Fibroblast of pulmonary artery (primary cell): ENCODE results near the gene LNP1.
"Not testable (repeated sequence)": the region's sequence is repeated elsewhere in the genome, so short reads cannot be mapped to it uniquely, and the experiment has no call there.

Experiments
- DNase-seq: peaks from one replicate; pipeline ENCODE4 v3.0.0-alpha.2; 2010; ENCODE audit warnings: low read depth
- H3K4me3 ChIP-seq: replicated peaks from 2 replicates; pipeline ENCODE4 v1.5.1; 2011; ENCODE audit warnings: low read depth, mild to moderate bottlenecking, control low read depth, low read length, moderate library complexity
- TF ChIP-seq, protein P1 (sequence below): IDR thresholded peaks from 2 replicates; pipeline ENCODE4 v1.5.1; 2011; ENCODE audit warnings: mild to moderate bottlenecking, control low read depth, low read length, inconsistent platforms; ENCODE audit errors: missing control alignments

LNP1 gene

DNA sequence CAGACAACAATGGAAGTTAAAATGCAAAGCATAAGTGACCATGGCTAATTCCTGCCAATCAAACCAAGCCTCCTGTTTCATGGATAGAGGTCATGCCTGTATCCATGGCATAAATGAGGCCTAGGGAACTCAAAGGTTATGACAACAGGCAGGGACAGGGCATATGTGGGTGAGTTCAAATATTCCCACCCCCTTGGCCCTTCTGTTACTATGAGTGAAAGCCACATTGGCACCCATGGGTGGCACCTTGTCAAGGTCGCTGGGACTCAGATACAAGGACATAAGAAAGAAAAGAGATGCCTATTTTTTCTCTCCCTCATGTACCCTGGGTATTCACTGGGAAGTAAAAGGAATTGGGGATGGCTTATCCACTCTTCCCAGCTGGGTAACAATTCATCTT lies 65.8 kb downstream of the LNP1 start:
- H3K4me3 ChIP-seq, result no peak overlapping the region
- TF ChIP-seq, protein P1, sequence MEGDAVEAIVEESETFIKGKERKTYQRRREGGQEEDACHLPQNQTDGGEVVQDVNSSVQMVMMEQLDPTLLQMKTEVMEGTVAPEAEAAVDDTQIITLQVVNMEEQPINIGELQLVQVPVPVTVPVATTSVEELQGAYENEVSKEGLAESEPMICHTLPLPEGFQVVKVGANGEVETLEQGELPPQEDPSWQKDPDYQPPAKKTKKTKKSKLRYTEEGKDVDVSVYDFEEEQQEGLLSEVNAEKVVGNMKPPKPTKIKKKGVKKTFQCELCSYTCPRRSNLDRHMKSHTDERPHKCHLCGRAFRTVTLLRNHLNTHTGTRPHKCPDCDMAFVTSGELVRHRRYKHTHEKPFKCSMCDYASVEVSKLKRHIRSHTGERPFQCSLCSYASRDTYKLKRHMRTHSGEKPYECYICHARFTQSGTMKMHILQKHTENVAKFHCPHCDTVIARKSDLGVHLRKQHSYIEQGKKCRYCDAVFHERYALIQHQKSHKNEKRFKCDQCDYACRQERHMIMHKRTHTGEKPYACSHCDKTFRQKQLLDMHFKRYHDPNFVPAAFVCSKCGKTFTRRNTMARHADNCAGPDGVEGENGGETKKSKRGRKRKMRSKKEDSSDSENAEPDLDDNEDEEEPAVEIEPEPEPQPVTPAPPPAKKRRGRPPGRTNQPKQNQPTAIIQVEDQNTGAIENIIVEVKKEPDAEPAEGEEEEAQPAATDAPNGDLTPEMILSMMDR, result no peak
- no peak for DNase-seq

DNA sequence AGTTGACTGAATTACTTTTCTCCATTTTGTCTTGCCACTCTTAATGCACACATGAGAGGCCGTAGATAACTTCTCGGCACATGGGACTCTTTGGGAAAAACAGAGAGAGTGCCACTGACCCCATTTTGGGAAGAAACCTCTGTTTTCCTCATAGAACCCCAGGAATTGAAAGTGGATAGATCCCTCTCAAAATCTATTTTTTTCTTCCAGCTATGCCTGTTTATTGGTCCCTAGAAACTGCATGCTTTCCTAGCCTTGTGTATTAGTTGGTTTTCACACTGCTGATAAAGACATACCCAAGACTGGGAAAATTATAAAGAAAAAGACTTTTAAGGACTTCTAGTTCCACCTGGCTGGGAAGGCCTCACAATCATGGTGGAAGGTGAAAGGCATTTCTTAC lies 67.3 kb downstream of the LNP1 start:
- no peak overlapping the region for H3K4me3 ChIP-seq
- TF ChIP-seq, protein P1, result no peak
- DNase-seq, result no peak

DNA sequence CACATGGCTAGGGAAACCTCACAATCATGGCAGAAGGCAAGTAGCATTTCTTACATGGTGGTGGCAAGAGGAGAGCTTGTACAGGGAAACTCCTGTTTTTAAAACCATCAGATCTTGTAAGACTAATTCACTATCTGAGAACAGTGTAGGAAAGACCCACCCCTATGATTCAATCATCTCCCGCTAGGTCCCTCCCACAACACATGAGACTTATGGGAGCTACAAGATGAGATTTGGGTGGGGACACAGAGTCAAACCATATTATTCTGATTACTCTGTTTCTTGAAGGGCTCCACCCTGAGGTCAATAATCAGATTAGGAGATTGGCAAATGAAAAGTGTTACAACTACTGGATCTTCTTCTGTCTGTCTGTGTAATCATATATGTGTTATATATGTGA lies 69.6 kb downstream of the LNP1 start:
- no peak for DNase-seq
- TF ChIP-seq, protein P1, result no peak

DNA sequence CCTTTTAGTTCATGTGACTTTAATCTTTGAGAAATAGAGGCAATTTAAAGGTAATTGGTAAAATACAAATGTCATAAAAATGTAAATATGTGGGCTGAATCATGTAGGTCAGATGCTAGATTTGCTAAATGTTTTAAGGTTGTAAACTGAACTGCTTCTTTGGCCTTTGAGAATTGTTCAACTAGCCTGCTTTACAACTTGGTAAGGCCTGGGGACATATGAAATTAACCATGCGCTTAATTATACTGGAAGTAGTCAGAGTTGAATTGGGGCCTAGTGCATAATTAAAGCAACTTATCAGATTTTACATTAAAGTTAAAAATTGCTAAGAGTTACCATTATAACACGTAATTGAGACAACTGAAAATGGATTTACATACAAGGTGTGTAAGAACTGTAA lies 70.1 kb downstream of the LNP1 start:
- no peak overlapping the region for H3K4me3 ChIP-seq

More for the DNA sequence above, 69.6 kb downstream of the LNP1 start:
- no peak overlapping the region for H3K4me3 ChIP-seq

DNA sequence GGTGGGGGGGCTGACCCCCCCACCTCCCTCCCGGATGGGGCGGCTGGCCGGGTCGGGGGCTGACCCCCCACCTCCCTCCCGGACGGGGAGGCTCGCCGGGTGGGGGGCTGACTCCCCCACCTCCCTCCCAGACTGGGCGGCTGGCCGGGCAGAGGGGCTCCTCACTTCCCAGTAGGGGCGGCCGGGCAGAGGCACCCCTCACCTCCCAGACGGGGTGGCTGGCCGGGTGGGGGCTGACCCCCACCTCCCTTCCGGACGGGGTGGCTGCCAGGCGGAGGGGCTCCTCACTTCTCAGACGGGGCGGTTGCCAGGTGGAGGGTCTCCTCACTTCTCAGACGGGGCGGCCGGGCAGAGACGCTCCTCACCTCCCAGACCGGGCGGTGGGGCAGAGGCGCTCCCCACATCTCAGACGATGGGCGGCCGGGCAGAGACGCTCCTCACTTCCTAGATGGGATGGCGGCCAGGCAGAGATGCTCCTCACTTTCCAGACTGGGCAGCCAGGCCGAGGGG lies 76.6 kb downstream of the LNP1 start:
- not testable (repeated sequence) for H3K4me3 ChIP-seq, DNase-seq

More for the DNA sequence above, 70.1 kb downstream of the LNP1 start:
- TF ChIP-seq, protein P1, result no peak
- no peak for DNase-seq

DNA sequence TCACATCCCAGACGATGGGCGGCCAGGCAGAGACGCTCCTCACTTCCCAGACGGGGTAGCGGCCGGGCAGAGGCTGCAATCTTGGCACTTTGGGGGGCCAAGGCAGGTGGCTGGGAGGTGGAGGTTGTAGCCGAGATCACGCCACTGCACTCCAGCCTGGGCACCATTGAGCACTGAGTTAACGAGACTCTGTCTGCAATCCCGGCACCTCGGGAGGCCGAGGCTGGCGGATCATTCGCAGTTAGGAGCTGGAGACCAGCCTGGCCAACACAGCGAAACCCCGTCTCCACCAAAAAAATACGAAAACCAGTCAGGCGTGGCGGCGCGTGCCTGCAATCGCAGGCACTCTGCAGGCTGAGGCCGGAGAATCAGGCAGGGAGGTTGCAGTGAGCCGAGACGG lies 77.2 kb downstream of the LNP1 start:
- DNase-seq, H3K4me3 ChIP-seq: not testable (repeated sequence)

DNA sequence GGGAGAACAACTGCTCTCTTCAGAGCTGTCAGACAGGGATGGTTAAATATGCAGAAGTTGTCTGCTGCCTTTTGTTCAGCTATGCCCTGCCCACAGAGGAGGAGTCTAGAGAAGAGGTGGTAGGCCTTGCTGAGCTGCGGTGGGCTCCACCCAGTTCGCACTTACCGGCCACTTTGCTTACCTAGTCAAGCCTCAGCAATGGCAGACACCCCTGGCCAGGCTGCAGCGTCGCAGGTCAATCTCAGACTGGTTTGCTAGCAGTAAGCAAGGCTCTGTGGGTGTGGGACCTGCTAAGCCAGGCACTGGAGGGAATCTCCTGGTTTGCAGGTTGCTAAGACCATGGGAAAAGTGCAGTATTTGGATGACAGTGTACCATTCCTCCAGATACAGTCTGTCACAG lies 78.7 kb downstream of the LNP1 start:
- TF ChIP-seq, protein P1, result no peak
- DNase-seq, result no peak

DNA sequence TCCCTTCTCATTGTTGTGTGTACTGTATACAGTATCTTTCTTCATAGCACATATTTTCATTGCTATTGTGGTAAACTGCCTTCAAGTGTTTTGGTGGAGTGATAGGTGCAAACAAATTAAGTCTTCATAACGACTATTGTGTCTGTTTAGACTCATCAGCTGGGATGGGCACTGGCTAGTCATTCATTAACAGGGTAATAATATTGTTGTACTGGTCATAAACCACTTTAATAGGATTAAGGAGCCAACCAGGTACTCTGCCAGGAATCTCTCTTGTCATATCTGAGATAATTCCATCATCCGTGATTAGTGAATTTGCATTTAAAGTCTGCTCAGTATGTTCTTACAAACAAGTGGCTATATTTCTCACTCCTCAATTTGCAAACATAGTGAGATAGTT lies 80.8 kb downstream of the LNP1 start:
- H3K4me3 ChIP-seq, result no peak overlapping the region
- DNase-seq, result no peak
- TF ChIP-seq, protein P1, result no peak

More for the DNA sequence above, 78.7 kb downstream of the LNP1 start:
- no peak overlapping the region for H3K4me3 ChIP-seq
